Astrocyte (in vitro differentiated cells and primary cell): ENCODE measurements around the gene RPH3AL. TPM values are rescaled to one million over a fixed set of nuclear protein-coding genes. Genes with fewer than 3 reads are reported as not detected.

Experiments
- DNase-seq: peaks from one replicate; pipeline ENCODE4 v3.0.0-alpha.2; 2010; ENCODE audit warnings: low read depth
- FAIRE-seq: peaks from 2 replicates; lab custom pipeline; 2011; peaks lifted over from hg19 to GRCh38; lab: Jason Lieb, UNC
- H2AFZ ChIP-seq: 2 replicates; pipeline ENCODE4 v1.6.0; 2012; ENCODE audit warnings: low read depth, low read length, inconsistent platforms
- H3K27ac ChIP-seq: 2 replicates; pipeline ENCODE4 v1.5.1; 2011; ENCODE audit warnings: low read depth, low read length, inconsistent platforms
- H3K27me3 ChIP-seq: 2 replicates; pipeline ENCODE4 v1.6.0; 2011; ENCODE audit warnings: low read length, inconsistent platforms; ENCODE audit not compliant: insufficient read depth
- H3K36me3 ChIP-seq: 2 replicates; pipeline ENCODE4 v1.5.1; 2011; ENCODE audit warnings: low read length, inconsistent platforms; ENCODE audit not compliant: insufficient read depth
- H3K4me1 ChIP-seq: 2 replicates; pipeline ENCODE4 v1.5.1; 2011; ENCODE audit warnings: low read length, inconsistent platforms; ENCODE audit not compliant: insufficient read depth
- H3K4me2 ChIP-seq: 2 replicates; pipeline ENCODE4 v1.6.0; 2012; ENCODE audit warnings: low read length, inconsistent platforms
- H3K4me3 ChIP-seq: 2 replicates; pipeline ENCODE4 v1.5.1; 2011; ENCODE audit warnings: low read depth, mild to moderate bottlenecking, low read length, inconsistent platforms; ENCODE audit not compliant: insufficient read depth
- H3K79me2 ChIP-seq: 2 replicates; pipeline ENCODE4 v1.6.0; 2012; ENCODE audit warnings: mild to moderate bottlenecking, low read length, inconsistent platforms; ENCODE audit not compliant: insufficient read depth
- H3K9ac ChIP-seq: 2 replicates; pipeline ENCODE4 v1.6.0; 2012; ENCODE audit warnings: mild to moderate bottlenecking, low read length, inconsistent platforms
- H3K9me3 ChIP-seq: 2 replicates; pipeline ENCODE4 v1.5.1; 2012; ENCODE audit warnings: low read depth, mild to moderate bottlenecking, low read length, inconsistent platforms; ENCODE audit not compliant: insufficient read depth
- H4K20me1 ChIP-seq: 2 replicates; pipeline ENCODE4 v1.6.0; 2012; ENCODE audit warnings: low read length, inconsistent platforms; ENCODE audit not compliant: insufficient read depth
- H3K27ac Mint-ChIP-seq: one replicate; pipeline ENCODE4 v1.8.0; 2021; ENCODE audit warnings: mild to moderate bottlenecking, mixed read lengths; ENCODE audit not compliant: unreplicated experiment
- H3K27me3 Mint-ChIP-seq: one replicate; pipeline ENCODE4 v1.8.0; 2021; ENCODE audit warnings: low read depth, mixed read lengths; ENCODE audit not compliant: unreplicated experiment
- H3K36me3 Mint-ChIP-seq: one replicate; pipeline ENCODE4 v1.8.0; 2021; ENCODE audit warnings: low read depth, mixed read lengths; ENCODE audit not compliant: unreplicated experiment
- H3K4me1 Mint-ChIP-seq: one replicate; pipeline ENCODE4 v1.8.0; 2021; ENCODE audit warnings: low read depth, mixed read lengths; ENCODE audit not compliant: unreplicated experiment
- H3K4me3 Mint-ChIP-seq: one replicate; pipeline ENCODE4 v1.8.0; 2021; ENCODE audit warnings: mild to moderate bottlenecking, moderate library complexity, mixed read lengths; ENCODE audit not compliant: unreplicated experiment
- H3K9me3 Mint-ChIP-seq: one replicate; pipeline ENCODE4 v1.8.0; 2021; ENCODE audit warnings: mild to moderate bottlenecking, mixed read lengths; ENCODE audit not compliant: unreplicated experiment
- CTCF ChIP-seq: IDR thresholded peaks from 2 replicates; pipeline ENCODE4 v1.5.1; 2011; ENCODE audit warnings: low read depth, mild to moderate bottlenecking, inconsistent platforms, low read length, moderate library complexity; ENCODE audit not compliant: insufficient read depth
- EZH2 ChIP-seq: IDR thresholded peaks from 2 replicates; pipeline ENCODE4 v1.6.1; 2012; ENCODE audit warnings: mild to moderate bottlenecking, low read length, inconsistent platforms; ENCODE audit not compliant: insufficient read depth
- total RNA-seq: library from RNA; stranded (reverse); gene quantifications from 2 replicates; pipeline ENCODE4 v1.2.1, GENCODE V29; 2021

The RPH3AL gene
- total RNA-seq, 1 donor from 2014 or later, result 3.7 TPM

GRCh38 chr17:269616-270514, 82.7 kb downstream of the RPH3AL start:
- FAIRE-seq (no peak), DNase-seq (no peak)
- no peak for TF ChIP-seq CTCF
- no peak for TF ChIP-seq EZH2

GRCh38 chr17:266701-267667, 85.6 kb downstream of the RPH3AL start:
- Mint-ChIP-seq H3K4me1 (peaks cover 8% of the 10 kb centered on the region), H3K9me3 (peaks cover 10% of the 10 kb centered on the region), H3K27me3 (peaks cover 17% of the 10 kb centered on the region), H3K4me3 (no peak overlapping the region), H3K36me3 (peaks cover 5% of the 10 kb centered on the region), H3K27ac (no peak overlapping the region)
- Histone ChIP-seq H3K27me3 (peaks cover 22% of the 10 kb centered on the region), H3K79me2 (no peaks in the 10 kb centered on the region), H4K20me1 (no peaks in the 10 kb centered on the region), H3K4me2 (peak overlapping the region; percentile 68), H3K27ac (no peak overlapping the region), H3K36me3 (no peaks in the 10 kb centered on the region), H3K9me3 (no peaks in the 10 kb centered on the region), H3K4me1 (no peaks in the 10 kb centered on the region), H3K4me3 (no peak overlapping the region), H2AFZ (peak overlapping the region; percentile 29), H3K9ac (no peak overlapping the region)
- FAIRE-seq (no peak), DNase-seq (peak; percentile 49)
- no peak for TF ChIP-seq EZH2
- TF ChIP-seq CTCF, result no peak

More at GRCh38 chr17:269616-270514, 82.7 kb downstream of the RPH3AL start:
- Mint-ChIP-seq H3K36me3 (no peaks in the 10 kb centered on the region), H3K4me3 (no peak overlapping the region), H3K9me3 (peaks cover 2% of the 10 kb centered on the region), H3K4me1 (peaks cover 8% of the 10 kb centered on the region), H3K27ac (no peak overlapping the region), H3K27me3 (peaks cover 22% of the 10 kb centered on the region)
- Histone ChIP-seq H3K4me1 (no peaks in the 10 kb centered on the region), H3K36me3 (no peaks in the 10 kb centered on the region), H3K27ac (no peak overlapping the region), H3K27me3 (peaks cover 22% of the 10 kb centered on the region), H3K9ac (no peak overlapping the region), H4K20me1 (no peaks in the 10 kb centered on the region), H3K79me2 (no peaks in the 10 kb centered on the region), H3K9me3 (no peaks in the 10 kb centered on the region), H3K4me2 (no peak overlapping the region), H3K4me3 (no peak overlapping the region), H2AFZ (no peak overlapping the region)
